Large intestine (tissue), 3 donors: Measurements from ENCODE around the gene LANCL1. TPM values are rescaled to one million over a fixed set of nuclear protein-coding genes. Genes with fewer than 3 reads are reported as not detected.
"Not testable (repeated sequence)": the region's sequence is repeated elsewhere in the genome, so short reads cannot be mapped to it uniquely, and the experiment has no call there.

ENCODE experiments used
- DNase-seq, 2 donors: peaks; one replicate each; pipeline versions ENCODE4 v3.0.0 to v3.0.0-alpha.2; 2013
- H3K27ac ChIP-seq: one replicate; pipeline ENCODE4 v1.5.1; 2013; ENCODE audit warnings: low read length
- H3K27me3 ChIP-seq: 2 replicates; pipeline ENCODE4 v1.6.1; 2013; ENCODE audit warnings: low read length; ENCODE audit not compliant: control insufficient read depth, insufficient read depth
- H3K36me3 ChIP-seq: 2 replicates; pipeline ENCODE4 v1.6.1; 2013; ENCODE audit warnings: low read length; ENCODE audit not compliant: control insufficient read depth, insufficient read depth
- H3K4me1 ChIP-seq: one replicate; pipeline ENCODE4 v1.6.1; 2013; ENCODE audit warnings: low read length; ENCODE audit not compliant: control insufficient read depth, insufficient read depth
- H3K4me3 ChIP-seq: one replicate; pipeline ENCODE4 v1.5.1; 2013; ENCODE audit warnings: low read length
- H3K9me3 ChIP-seq: one replicate; pipeline ENCODE4 v1.6.1; 2013; ENCODE audit warnings: mild to moderate bottlenecking, low read depth, low read length, moderate library complexity; ENCODE audit not compliant: control insufficient read depth
- WGBS: methylation state at CpG from one replicate; pipeline ENCODE4 v1.1.5; 2013; ENCODE audit warnings: low lambda C conversion rate; ENCODE audit not compliant: insufficient coverage; 5-methylcytosine and 5-hydroxymethylcytosine counted together
- polyA plus RNA-seq: library from polyadenylated mRNA; unstranded; fragments of 120-200 nt; gene quantifications from one replicate; pipeline ENCODE4 v1.2.1, GENCODE V29; 2013

Gene LANCL1
- polyA plus RNA-seq, 1 donor, result 41.9 TPM

DNA sequence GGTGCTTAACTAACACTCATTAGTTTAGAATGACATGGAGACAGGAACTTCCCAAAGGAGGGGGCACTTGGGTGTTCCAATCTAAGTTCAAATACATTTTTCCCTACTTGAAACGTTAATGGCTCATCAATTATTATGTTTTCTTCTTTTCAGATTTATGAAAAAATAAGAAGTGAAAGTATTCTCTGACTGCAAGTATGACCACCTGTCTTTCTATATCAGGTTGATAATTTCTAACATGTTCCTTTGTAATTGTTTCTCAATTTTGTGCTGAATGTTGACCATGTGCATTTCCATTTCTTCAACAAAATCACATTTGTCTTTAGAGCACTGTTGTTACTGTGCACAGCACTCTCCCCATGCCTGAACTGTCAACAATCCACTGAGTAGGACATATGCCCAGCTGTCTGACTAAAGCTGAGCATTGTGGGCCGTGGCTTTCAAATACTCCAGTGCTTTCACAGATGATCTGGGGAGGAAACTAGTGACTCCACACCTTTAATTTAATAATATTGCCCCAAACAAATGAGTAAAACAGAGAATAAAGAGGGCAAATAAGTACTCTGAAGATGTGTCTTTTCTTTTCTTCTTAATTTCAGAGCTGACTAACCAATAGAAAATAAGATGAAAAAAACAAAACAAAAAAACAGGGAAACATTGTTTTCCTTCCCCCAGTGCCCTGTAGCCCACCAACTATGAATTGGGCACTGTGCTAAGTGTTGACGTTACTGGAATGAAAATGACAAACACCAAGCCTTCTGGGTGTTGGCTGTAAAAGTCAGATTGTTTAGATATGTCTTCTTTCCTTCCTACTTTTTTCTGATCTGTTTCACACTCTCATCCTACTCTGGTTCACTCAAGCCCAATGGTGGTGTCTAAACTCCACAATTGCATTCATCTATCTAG, 16.0 kb downstream of the LANCL1 start:
- Histone ChIP-seq H3K27ac (no peak overlapping the region), H3K9me3 (no peaks in the 10 kb centered on the region), H3K36me3 (peaks cover 37% of the 10 kb centered on the region), H3K4me1 (no peaks in the 10 kb centered on the region), H3K4me3 (no peak overlapping the region), H3K27me3 (no peaks in the 10 kb centered on the region)
- DNase-seq, result no peak
- WGBS, result 90% methylated on average over 2 of the region's 3 CpGs

GRCh38 chr2:210459880-210460279, 16.7 kb downstream of the LANCL1 start:
- H3K36me3 ChIP-seq, result peaks cover 35% of the 10 kb centered on the region
- no peak overlapping the region for H3K4me3 ChIP-seq
- H3K9me3 ChIP-seq, result no peaks in the 10 kb centered on the region
- no peak for DNase-seq
- no peaks in the 10 kb centered on the region for H3K27me3 ChIP-seq
- H3K27ac ChIP-seq, result no peak overlapping the region
- no peaks in the 10 kb centered on the region for H3K4me1 ChIP-seq
- WGBS, result no CpG with 5 or more reads among the region's 5 CpGs

DNA sequence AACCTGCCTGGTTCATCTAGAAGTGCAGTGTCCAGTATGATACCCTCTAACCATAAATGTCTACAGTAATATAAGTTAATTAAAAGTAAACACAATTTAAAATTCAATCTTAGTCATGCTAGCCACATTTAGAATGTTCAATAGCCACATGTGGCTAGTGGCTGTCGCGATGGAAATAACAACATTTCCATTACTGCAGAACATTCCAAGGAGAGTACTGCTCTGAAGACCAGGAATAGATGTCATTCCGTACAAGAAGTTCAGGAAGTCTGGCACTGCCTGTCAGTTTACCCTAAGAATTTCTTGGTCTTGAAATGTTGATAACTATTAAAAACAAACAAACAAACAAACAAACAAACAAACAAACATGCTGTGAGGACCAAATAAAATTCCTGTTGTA, 17.2 kb downstream of the LANCL1 start:
- WGBS, result no CpG with 5 or more reads among the region's 3 CpGs
- Histone ChIP-seq H3K27ac (no peak overlapping the region), H3K9me3 (no peaks in the 10 kb centered on the region), H3K36me3 (peaks cover 39% of the 10 kb centered on the region), H3K4me1 (no peaks in the 10 kb centered on the region), H3K4me3 (no peak overlapping the region), H3K27me3 (no peaks in the 10 kb centered on the region)
- DNase-seq, result no peak

DNA sequence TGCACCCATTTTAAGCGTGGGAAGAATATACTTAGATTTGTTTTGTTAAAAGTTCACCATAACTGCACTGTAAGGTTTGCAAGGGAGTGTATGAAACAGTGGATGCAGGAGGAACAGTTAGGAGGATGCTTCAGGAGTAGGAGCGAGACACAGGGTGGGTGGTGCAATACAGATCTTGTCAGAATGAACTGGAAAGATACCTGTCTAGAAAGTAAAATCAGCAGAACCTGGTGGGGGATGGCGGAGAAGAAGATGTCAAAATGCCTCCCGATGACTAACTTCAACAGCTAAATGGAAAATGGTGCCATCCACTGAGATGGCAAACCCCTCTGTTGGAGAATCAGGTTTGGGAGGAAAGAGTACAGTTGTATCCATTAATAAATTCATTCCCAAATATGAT, 18.2 kb downstream of the LANCL1 start:
- peaks cover 42% of the 10 kb centered on the region for H3K36me3 ChIP-seq
- 100% methylated on average over 3 of the region's 4 CpGs for WGBS
- H3K4me3 ChIP-seq, result no peak overlapping the region
- no peaks in the 10 kb centered on the region for H3K27me3 ChIP-seq
- no peaks in the 10 kb centered on the region for H3K9me3 ChIP-seq
- no peak overlapping the region for H3K27ac ChIP-seq
- H3K4me1 ChIP-seq, result no peaks in the 10 kb centered on the region
- no peak for DNase-seq

DNA sequence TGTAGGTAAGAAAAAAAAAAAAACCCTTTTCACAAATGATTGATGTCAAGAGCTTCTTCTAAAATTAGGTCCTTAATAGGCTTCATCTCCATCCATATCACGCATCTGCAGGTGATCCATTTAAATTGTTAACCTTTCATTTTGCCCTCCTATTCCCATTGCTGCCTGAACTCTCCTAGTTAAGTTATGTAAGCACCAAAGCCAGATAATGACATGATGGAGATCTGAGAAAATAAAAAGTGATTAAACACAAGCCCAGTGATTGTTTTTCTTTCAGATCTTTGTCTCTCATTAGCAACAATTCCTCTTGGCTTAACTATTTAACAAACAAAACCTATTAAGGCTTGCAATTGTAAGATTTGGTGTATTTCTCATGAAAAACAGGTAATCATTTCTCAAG, 20.0 kb downstream of the LANCL1 start:
- WGBS, result no CpG with 5 or more reads among the region's 1 CpG
- no peaks in the 10 kb centered on the region for H3K27me3 ChIP-seq
- no peaks in the 10 kb centered on the region for H3K4me1 ChIP-seq
- no peak overlapping the region for H3K4me3 ChIP-seq
- no peak for DNase-seq
- H3K36me3 ChIP-seq, result peaks cover 38% of the 10 kb centered on the region
- no peaks in the 10 kb centered on the region for H3K9me3 ChIP-seq
- H3K27ac ChIP-seq, result no peak overlapping the region

- Histone ChIP-seq H3K27me3 (no peaks in the 10 kb centered on the region), H3K4me3 (no peak overlapping the region), H3K9me3 (no peaks in the 10 kb centered on the region), H3K36me3 (peaks cover 33% of the 10 kb centered on the region), H3K27ac (no peak overlapping the region), H3K4me1 (no peaks in the 10 kb centered on the region)
- no peak for DNase-seq
- 93% methylated on average over 5 of the region's 8 CpGs for WGBS
Observed at GRCh38 chr2:210454336-210454735, 22.2 kb downstream of the LANCL1 start.

- Histone ChIP-seq H3K4me3 (no peak overlapping the region), H3K27me3 (no peaks in the 10 kb centered on the region), H3K9me3 (no peaks in the 10 kb centered on the region), H3K36me3 (peaks cover 22% of the 10 kb centered on the region), H3K27ac (no peak overlapping the region), H3K4me1 (no peaks in the 10 kb centered on the region)
- WGBS, result no CpG with 5 or more reads among the region's 2 CpGs
- no peak for DNase-seq
Observed at GRCh38 chr2:210452194-210452593, 24.4 kb downstream of the LANCL1 start.

DNA sequence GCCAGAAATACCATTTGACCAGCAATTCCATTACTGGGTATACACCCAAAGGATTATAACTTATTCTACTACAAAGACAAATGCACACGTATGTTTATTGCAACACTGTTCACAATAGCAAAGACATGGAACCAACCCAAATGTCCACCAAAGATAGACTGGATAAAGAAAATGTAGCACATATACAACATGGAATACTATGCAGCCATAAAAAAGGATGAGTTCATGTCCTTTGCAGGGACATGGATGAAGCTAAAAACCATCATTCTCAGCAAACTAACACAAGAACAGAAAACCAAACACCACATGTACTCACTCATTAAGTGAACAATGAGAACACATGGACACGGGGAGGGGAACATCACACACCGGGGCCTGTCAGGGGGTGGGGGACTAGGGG, 25.6 kb downstream of the LANCL1 start:
- not testable (repeated sequence) for H3K4me3 ChIP-seq, H3K4me1 ChIP-seq, H3K27me3 ChIP-seq, H3K9me3 ChIP-seq, H3K27ac ChIP-seq, DNase-seq
- peaks cover 17% of the 10 kb centered on the region for H3K36me3 ChIP-seq
- no CpG with 5 or more reads among the region's 3 CpGs for WGBS

GRCh38 chr2:210445732-210446131, 30.8 kb downstream of the LANCL1 start:
- no CpG with 5 or more reads among the region's 3 CpGs for WGBS
- Histone ChIP-seq H3K36me3 (peaks cover 13% of the 10 kb centered on the region), H3K27ac (no peak overlapping the region), H3K4me3 (no peak overlapping the region), H3K9me3 (no peaks in the 10 kb centered on the region), H3K4me1 (no peaks in the 10 kb centered on the region), H3K27me3 (no peaks in the 10 kb centered on the region)
- DNase-seq, result no peak

GRCh38 chr2:210445116-210445707, 31.3 kb downstream of the LANCL1 start:
- WGBS, result 50% methylated on average over 2 of the region's 3 CpGs

More at GRCh38 chr2:210445116-210445707, 31.3 kb downstream of the LANCL1 start:
- Histone ChIP-seq H3K4me3 (no peak overlapping the region), H3K27me3 (no peaks in the 10 kb centered on the region), H3K4me1 (no peaks in the 10 kb centered on the region), H3K9me3 (no peaks in the 10 kb centered on the region), H3K27ac (no peak overlapping the region), H3K36me3 (peaks cover 13% of the 10 kb centered on the region)
- no peak for DNase-seq
